Nephron progenitor cell (in vitro differentiated cells): ENCODE results near the gene RPL21.

ENCODE experiments used
- DNase-seq: peaks from one replicate; pipeline ENCODE4 v3.0.0; 2021
- H3K27ac Mint-ChIP-seq: 2 replicates; pipeline ENCODE4 v1.8.0; 2021; ENCODE audit warnings: mild to moderate bottlenecking, moderate library complexity, mixed read lengths
- H3K27me3 Mint-ChIP-seq: 2 replicates; pipeline ENCODE4 v1.8.0; 2021; ENCODE audit warnings: mild to moderate bottlenecking, low read depth, mixed read lengths; ENCODE audit not compliant: poor library complexity
- H3K36me3 Mint-ChIP-seq: 2 replicates; pipeline ENCODE4 v1.8.0; 2021; ENCODE audit warnings: low read depth, mixed read lengths
- H3K4me1 Mint-ChIP-seq: 2 replicates; pipeline ENCODE4 v1.8.0; 2021; ENCODE audit warnings: mixed read lengths
- H3K4me3 Mint-ChIP-seq: 2 replicates; pipeline ENCODE4 v1.8.0; 2021; ENCODE audit warnings: mild to moderate bottlenecking, moderate library complexity, mixed read lengths
- H3K9me3 Mint-ChIP-seq: 2 replicates; pipeline ENCODE4 v1.8.0; 2021; ENCODE audit warnings: mild to moderate bottlenecking, moderate library complexity, mixed read lengths
- TF ChIP-seq, protein P1 (sequence below): fragments of 200-600 bp; sonication (generic); IDR thresholded peaks from 2 replicates; pipeline ENCODE4 v1.5.0; 2021; ENCODE audit warnings: antibody characterized with exemption

RPL21 gene

GRCh38 chr13:27304099-27304498, 52.7 kb downstream of the RPL21 start:
- Mint-ChIP-seq H3K9me3 (peaks cover 15% of the 10 kb centered on the region), H3K27me3 (peaks cover 18% of the 10 kb centered on the region), H3K36me3 (no peaks in the 10 kb centered on the region), H3K27ac (no peak overlapping the region), H3K4me1 (no peaks in the 10 kb centered on the region), H3K4me3 (no peak overlapping the region)
- DNase-seq, result no peak
- TF ChIP-seq, protein P1, sequence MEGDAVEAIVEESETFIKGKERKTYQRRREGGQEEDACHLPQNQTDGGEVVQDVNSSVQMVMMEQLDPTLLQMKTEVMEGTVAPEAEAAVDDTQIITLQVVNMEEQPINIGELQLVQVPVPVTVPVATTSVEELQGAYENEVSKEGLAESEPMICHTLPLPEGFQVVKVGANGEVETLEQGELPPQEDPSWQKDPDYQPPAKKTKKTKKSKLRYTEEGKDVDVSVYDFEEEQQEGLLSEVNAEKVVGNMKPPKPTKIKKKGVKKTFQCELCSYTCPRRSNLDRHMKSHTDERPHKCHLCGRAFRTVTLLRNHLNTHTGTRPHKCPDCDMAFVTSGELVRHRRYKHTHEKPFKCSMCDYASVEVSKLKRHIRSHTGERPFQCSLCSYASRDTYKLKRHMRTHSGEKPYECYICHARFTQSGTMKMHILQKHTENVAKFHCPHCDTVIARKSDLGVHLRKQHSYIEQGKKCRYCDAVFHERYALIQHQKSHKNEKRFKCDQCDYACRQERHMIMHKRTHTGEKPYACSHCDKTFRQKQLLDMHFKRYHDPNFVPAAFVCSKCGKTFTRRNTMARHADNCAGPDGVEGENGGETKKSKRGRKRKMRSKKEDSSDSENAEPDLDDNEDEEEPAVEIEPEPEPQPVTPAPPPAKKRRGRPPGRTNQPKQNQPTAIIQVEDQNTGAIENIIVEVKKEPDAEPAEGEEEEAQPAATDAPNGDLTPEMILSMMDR, result no peak

- TF ChIP-seq, protein P1, result no peak
- Mint-ChIP-seq H3K36me3 (no peaks in the 10 kb centered on the region), H3K4me1 (no peaks in the 10 kb centered on the region), H3K4me3 (no peak overlapping the region), H3K27ac (no peak overlapping the region), H3K27me3 (peaks cover 14% of the 10 kb centered on the region), H3K9me3 (peaks cover 15% of the 10 kb centered on the region)
- DNase-seq, result no peak
Measured at GRCh38 chr13:27304611-27305010, 53.3 kb downstream of the RPL21 start.
